PC-9 (cell line): Measurements from ENCODE around the gene SLC39A8. TPM values are rescaled to one million over a fixed set of nuclear protein-coding genes. Genes with fewer than 3 reads are reported as not detected.

ENCODE experiments used
- BruUV-seq: library from RNA; stranded (reverse); fragments of 400-500 nt; replicated peaks from 2 replicates; lab custom pipeline; 2021; lab: Mats Ljungman, UMichigan
- CTCF ChIA-PET: fragments of 300-600 bp; sonication (Branson Sonifier 250); formaldehyde crosslinking; loops from one replicate; lab custom pipeline; 2022; ENCODE audit warnings: antibody characterized with exemption; lab: Charles Lee
- POLR2A ChIA-PET: fragments of 300-600 bp; sonication (Branson Sonifier 250); formaldehyde crosslinking; loops from one replicate; lab custom pipeline; 2022; ENCODE audit warnings: antibody characterized with exemption; ENCODE audit not compliant: unreplicated experiment; lab: Charles Lee
- DNase-seq, 2 experiments: peaks; one replicate each; pipeline versions ENCODE4 v3.0.0 to v3.0.0-alpha.2; 2015 to 2022; ENCODE audit warnings: mixed read lengths in 1 of 2
- H2AFZ ChIP-seq: fragments of 200-600 bp; sonication (generic); 2 replicates; pipeline ENCODE4 v1.8.1; 2017; ENCODE audit warnings: antibody characterized with exemption
- H3F3A ChIP-seq: fragments of 200-600 bp; sonication (generic); 2 replicates; pipeline ENCODE4 v1.8.1; 2017; ENCODE audit warnings: antibody characterized with exemption, mild to moderate bottlenecking, low read depth; ENCODE audit not compliant: insufficient read depth
- H3K27ac ChIP-seq: fragments of 200-600 bp; sonication (generic); 2 replicates; pipeline ENCODE4 v1.6.1; 2016; ENCODE audit warnings: mixed run types
- H3K27me3 ChIP-seq: fragments of 200-600 bp; sonication (generic); 2 replicates; pipeline ENCODE4 v1.6.1; 2016; ENCODE audit warnings: low read depth, mixed run types; ENCODE audit not compliant: insufficient read depth
- H3K36me3 ChIP-seq: fragments of 200-600 bp; sonication (generic); 2 replicates; pipeline ENCODE4 v1.6.1; 2016; ENCODE audit warnings: low read depth, mixed run types
- H3K4me1 ChIP-seq: fragments of 200-600 bp; sonication (generic); replicated peaks from 2 replicates; pipeline ENCODE4 v1.6.1; 2016; ENCODE audit warnings: mixed run types; ENCODE audit not compliant: insufficient read depth
- H3K4me2 ChIP-seq: fragments of 200-600 bp; sonication (generic); 2 replicates; pipeline ENCODE4 v1.6.1; 2017; ENCODE audit warnings: mixed run types
- H3K4me3 ChIP-seq: fragments of 200-600 bp; sonication (generic); 2 replicates; pipeline ENCODE4 v1.6.1; 2016; ENCODE audit warnings: mixed run types
- H3K79me2 ChIP-seq: fragments of 200-600 bp; sonication (generic); 2 replicates; pipeline ENCODE4 v1.6.1; 2017; ENCODE audit warnings: low read depth, mixed run types
- H3K9me2 ChIP-seq: fragments of 200-600 bp; sonication (generic); 2 replicates; pipeline ENCODE4 v1.8.1; 2017; ENCODE audit warnings: mild to moderate bottlenecking; ENCODE audit not compliant: insufficient read depth
- H3K9me3 ChIP-seq: fragments of 200-600 bp; sonication (generic); 2 replicates; pipeline ENCODE4 v1.8.1; 2016; ENCODE audit warnings: low read depth; ENCODE audit not compliant: insufficient read depth
- H4K20me1 ChIP-seq: fragments of 200-600 bp; sonication (generic); 2 replicates; pipeline ENCODE4 v1.8.1; 2017; ENCODE audit not compliant: insufficient read depth
- EZH2 ChIP-seq: fragments of 200-600 bp; sonication (generic); IDR thresholded peaks from 2 replicates; pipeline ENCODE4 v1.8.0; 2017; ENCODE audit warnings: antibody characterized with exemption, low read depth
- intact Hi-C: fragments of 100-400 bp; cut with micrococcal nuclease; formaldehyde crosslinking; loops from one replicate; pipeline ENCODE4 v1.10.0; 2022; ENCODE audit not compliant: unreplicated experiment
- total RNA-seq: library from RNA; stranded (reverse); gene quantifications from 2 replicates; pipeline ENCODE4 v1.2.3, GENCODE V29; 2021
- TF ChIP-seq, protein P1 (sequence below): fragments of 200-600 bp; sonication (generic); conservative IDR thresholded peaks from 2 replicates; pipeline ENCODE4 v1.6.1; 2017; ENCODE audit warnings: mixed run types, antibody characterized with exemption, mild to moderate bottlenecking, moderate library complexity

SLC39A8 gene
- total RNA-seq, 1 experiment from 2014 or later, result 14.5 TPM

DNA sequence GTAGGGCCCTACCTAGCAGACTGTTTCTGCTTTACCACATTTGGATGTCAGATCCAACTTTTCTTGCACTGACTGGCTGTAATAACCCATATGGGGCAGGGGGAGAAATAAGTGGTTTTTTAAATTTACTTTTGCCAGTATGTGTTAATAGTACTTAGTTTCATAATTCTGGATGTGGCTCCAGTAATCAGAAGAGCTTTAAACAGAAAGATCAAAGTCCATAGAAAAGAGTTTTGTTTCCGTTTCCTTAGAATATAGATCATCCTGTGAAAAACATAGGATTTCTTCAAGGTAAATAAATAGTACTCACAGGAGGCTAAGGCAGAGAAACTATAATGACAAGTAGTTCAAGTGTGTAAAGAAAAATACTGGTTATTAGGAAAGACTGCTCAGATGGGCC, 85.6 kb downstream of the SLC39A8 start:
- H3K36me3 ChIP-seq, result no peaks in the 10 kb centered on the region

GRCh38 chr4:102259081-102259480, 86.2 kb downstream of the SLC39A8 start:
- Histone ChIP-seq H3K4me3 (no peak overlapping the region), H4K20me1 (no peaks in the 10 kb centered on the region), H3K27ac (no peak overlapping the region), H3K79me2 (no peaks in the 10 kb centered on the region), H3K4me2 (no peak overlapping the region), H3F3A (no peaks in the 10 kb centered on the region), H2AFZ (no peak overlapping the region), H3K4me1 (no peaks in the 10 kb centered on the region), H3K27me3 (no peaks in the 10 kb centered on the region), H3K9me3 (no peaks in the 10 kb centered on the region), H3K9me2 (no peaks in the 10 kb centered on the region), H3K36me3 (no peaks in the 10 kb centered on the region)
- no peak for TF ChIP-seq EZH2
- TF ChIP-seq, protein P1, sequence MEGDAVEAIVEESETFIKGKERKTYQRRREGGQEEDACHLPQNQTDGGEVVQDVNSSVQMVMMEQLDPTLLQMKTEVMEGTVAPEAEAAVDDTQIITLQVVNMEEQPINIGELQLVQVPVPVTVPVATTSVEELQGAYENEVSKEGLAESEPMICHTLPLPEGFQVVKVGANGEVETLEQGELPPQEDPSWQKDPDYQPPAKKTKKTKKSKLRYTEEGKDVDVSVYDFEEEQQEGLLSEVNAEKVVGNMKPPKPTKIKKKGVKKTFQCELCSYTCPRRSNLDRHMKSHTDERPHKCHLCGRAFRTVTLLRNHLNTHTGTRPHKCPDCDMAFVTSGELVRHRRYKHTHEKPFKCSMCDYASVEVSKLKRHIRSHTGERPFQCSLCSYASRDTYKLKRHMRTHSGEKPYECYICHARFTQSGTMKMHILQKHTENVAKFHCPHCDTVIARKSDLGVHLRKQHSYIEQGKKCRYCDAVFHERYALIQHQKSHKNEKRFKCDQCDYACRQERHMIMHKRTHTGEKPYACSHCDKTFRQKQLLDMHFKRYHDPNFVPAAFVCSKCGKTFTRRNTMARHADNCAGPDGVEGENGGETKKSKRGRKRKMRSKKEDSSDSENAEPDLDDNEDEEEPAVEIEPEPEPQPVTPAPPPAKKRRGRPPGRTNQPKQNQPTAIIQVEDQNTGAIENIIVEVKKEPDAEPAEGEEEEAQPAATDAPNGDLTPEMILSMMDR, result no peak
- intact Hi-C loops, result no loop called here
- no peak for DNase-seq
- ChIA-PET CTCF (no interaction called here), POLR2A (no interaction called here)
- BruUV-seq, result no TSS peak

More for the DNA sequence above, 85.6 kb downstream of the SLC39A8 start:
- TF ChIP-seq, protein P1, result no peak
- no peak for TF ChIP-seq EZH2
- Histone ChIP-seq H3F3A (no peaks in the 10 kb centered on the region), H3K27ac (no peak overlapping the region), H3K4me1 (no peaks in the 10 kb centered on the region), H3K79me2 (no peaks in the 10 kb centered on the region), H3K4me2 (no peak overlapping the region), H4K20me1 (no peaks in the 10 kb centered on the region), H3K4me3 (no peak overlapping the region), H3K9me3 (no peaks in the 10 kb centered on the region), H3K27me3 (no peaks in the 10 kb centered on the region), H3K9me2 (no peaks in the 10 kb centered on the region), H2AFZ (no peak overlapping the region)
- POLR2A ChIA-PET, result no interaction called here
- intact Hi-C loops, result loop anchor here (5.0 to 10.0 kb wide), 2 partner anchors 835 to 912 kb away; partner anchors contain the start of genes BDH2 and PPP3CA
- CTCF ChIA-PET, result no interaction called here
- DNase-seq, result no peak
- no TSS peak for BruUV-seq

DNA sequence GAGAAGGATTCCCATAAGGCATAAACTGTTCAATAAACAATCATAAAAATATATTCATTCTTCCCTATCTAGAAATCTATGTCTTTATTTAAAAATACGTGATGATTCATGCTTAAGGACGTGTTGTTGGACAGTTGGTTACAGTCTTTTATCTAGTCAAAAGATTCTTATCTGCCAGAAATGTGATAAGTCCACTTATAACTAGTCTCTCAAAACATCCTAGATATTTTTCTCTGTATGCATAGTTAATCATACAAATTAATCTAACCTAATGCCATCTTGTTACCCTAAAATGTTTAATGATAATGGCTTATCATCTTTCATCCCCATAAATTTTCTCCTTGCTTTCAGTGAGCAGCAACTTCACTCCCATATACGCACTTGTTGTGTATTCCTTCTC, 89.0 kb downstream of the SLC39A8 start:
- Histone ChIP-seq H3K4me3 (no peak overlapping the region), H2AFZ (no peak overlapping the region), H3K9me3 (no peaks in the 10 kb centered on the region), H3K79me2 (no peaks in the 10 kb centered on the region), H3K27ac (no peak overlapping the region), H3K36me3 (no peaks in the 10 kb centered on the region), H3F3A (no peaks in the 10 kb centered on the region), H4K20me1 (no peaks in the 10 kb centered on the region), H3K4me1 (no peaks in the 10 kb centered on the region), H3K4me2 (no peak overlapping the region), H3K27me3 (no peaks in the 10 kb centered on the region), H3K9me2 (no peaks in the 10 kb centered on the region)
- no peak for DNase-seq
- intact Hi-C loops, result no loop called here
- ChIA-PET POLR2A (no interaction called here), CTCF (no interaction called here)
- BruUV-seq, result no TSS peak
- TF ChIP-seq, protein P1, result no peak
- TF ChIP-seq EZH2, result no peak
